Measurements from ENCODE around the gene SYNJ2. TPM values are rescaled to one million over a fixed set of nuclear protein-coding genes. Genes with fewer than 3 reads are reported as not detected.

Gene SYNJ2
- 45.0 and 47.9 TPM in 2 replicates for total RNA-seq (2022)
- percentile 78 among the genes with signal in this experiment for Bru-seq, nascent RNA
- percentile 77 among the genes with signal in this experiment for BruChase-seq, experiment 1, labeled RNA remaining after a 2-hour chase
- BruChase-seq, experiment 2, labeled RNA remaining after a 6-hour chase, result percentile 76 among the genes with signal in this experiment
- long read RNA-seq, full-length matches to known transcripts, result 54 of 110 reads
- long read RNA-seq, partial matches to known transcripts, result 39 of 110 reads
- long read RNA-seq, other reads (novel, unspliced or antisense), result 17 of 110 reads

GRCh38 chr6:157981395-157982101, at the start of gene SYNJ2:
Gene SYNJ2 (plus strand): TSS chr6:157981863. CDS start chr6:157981962, 99 bp downstream.
- BruUV-seq (replicated peaks), result no TSS peak
- Mint-ChIP-seq H3K9me3 (ENCODE audit: unreplicated experiment) (no peaks in the 10 kb centered on the region), H3K27ac (ENCODE audit: unreplicated experiment) (peak within 1 kb of the TSS; percentile 34), H3K4me3 (ENCODE audit: unreplicated experiment) (peak within 1 kb of the TSS; percentile 74), H3K4me1 (ENCODE audit: low read depth, unreplicated experiment) (peaks cover 8% of the 10 kb centered on the region), H3K27me3 (ENCODE audit: insufficient read depth, unreplicated experiment) (no peaks in the 10 kb centered on the region), H3K36me3 (ENCODE audit: insufficient read depth, unreplicated experiment) (peaks cover 15% of the 10 kb centered on the region)
- peak; percentile 86 to 91 for DNase-seq
- Histone ChIP-seq H3K9me3 (no peaks in the 10 kb centered on the region), H3K27me3 (replicated peaks; ENCODE audit: control insufficient read depth, insufficient read depth, low read length) (no peaks in the 10 kb centered on the region), H3K36me3 (ENCODE audit: control insufficient read depth, insufficient read depth, low read length) (no peaks in the 10 kb centered on the region), H3K4me3 (ENCODE audit: low read depth, low read length) (peak within 1 kb of the TSS; percentile 92), H3K4me1 (peaks cover 54% of the 10 kb centered on the region)
- intact Hi-C loops (cut with micrococcal nuclease; ENCODE audit: unreplicated experiment), result loop anchor here (1.0 kb wide), 3 partner anchors 27 to 91 kb away; no protein-coding TSS in a partner anchor
- CTCF ChIA-PET, result interaction anchor here (0.6 to 1.2 kb wide), 4 partner anchors 13 to 252 kb away, joined by 3 to 5 read pairs (median 3); no protein-coding TSS in a partner anchor
- TF ChIP-seq CTCF (IDR thresholded peaks at IDR 0.05; ENCODE audit: insufficient read depth in 1 of 2, low read depth in 1 of 2, low read length in 1 of 2, severe bottlenecking in 1 of 2, unreplicated experiment in 1 of 2), result no peak
- POLR2A ChIA-PET, result interaction anchor here (0.6 to 1.2 kb wide), 3 partner anchors 27 to 91 kb away, joined by 3 to 6 read pairs (median 4); no protein-coding TSS in a partner anchor

- no peaks in the 10 kb centered on the region for H3K9me3 Mint-ChIP-seq (ENCODE audit: unreplicated experiment)
- ChIA-PET CTCF (no interaction called here), POLR2A (no interaction called here)
- peaks cover 48% of the 10 kb centered on the region for H3K36me3 Mint-ChIP-seq (ENCODE audit: insufficient read depth, unreplicated experiment)
- Histone ChIP-seq H3K27me3 (replicated peaks; ENCODE audit: control insufficient read depth, insufficient read depth, low read length) (no peaks in the 10 kb centered on the region), H3K9me3 (no peaks in the 10 kb centered on the region), H3K4me1 (peaks cover 6% of the 10 kb centered on the region; the same call in 1 of the 2 replicates), H3K36me3 (ENCODE audit: control insufficient read depth, insufficient read depth, low read length) (peaks cover 4% of the 10 kb centered on the region), H3K4me3 (ENCODE audit: low read depth, low read length) (no peak overlapping the region)
- no peak overlapping the region for H3K27ac Mint-ChIP-seq (ENCODE audit: unreplicated experiment)
- no peak overlapping the region for H3K4me3 Mint-ChIP-seq (ENCODE audit: unreplicated experiment)
- no peaks in the 10 kb centered on the region for H3K4me1 Mint-ChIP-seq (ENCODE audit: low read depth, unreplicated experiment)
- no peaks in the 10 kb centered on the region for H3K27me3 Mint-ChIP-seq (ENCODE audit: insufficient read depth, unreplicated experiment)
- BruUV-seq (replicated peaks), result no TSS peak
- intact Hi-C loops (cut with micrococcal nuclease; ENCODE audit: unreplicated experiment), result no loop called here
- no peak for TF ChIP-seq CTCF (IDR thresholded peaks at IDR 0.05; ENCODE audit: insufficient read depth in 1 of 2, low read depth in 1 of 2, low read length in 1 of 2, severe bottlenecking in 1 of 2, unreplicated experiment in 1 of 2)
- DNase-seq, result no peak
These were observed 45.9 kb upstream of the SYNJ2 start for GRCh38 chr6:157935786-157936185.

- ChIA-PET CTCF (no interaction called here), POLR2A (no interaction called here)
- no peaks in the 10 kb centered on the region for H3K4me1 Mint-ChIP-seq (ENCODE audit: low read depth, unreplicated experiment)
- intact Hi-C loops (cut with micrococcal nuclease; ENCODE audit: unreplicated experiment), result no loop called here
- H3K4me3 ChIP-seq (ENCODE audit: low read depth, low read length), result no peak overlapping the region
- no peak overlapping the region for H3K27ac Mint-ChIP-seq (ENCODE audit: unreplicated experiment)
- H3K36me3 Mint-ChIP-seq (ENCODE audit: insufficient read depth, unreplicated experiment), result peaks cover 59% of the 10 kb centered on the region
- H3K4me1 ChIP-seq, result peaks cover 6% of the 10 kb centered on the region; the same call in 1 of the 2 replicates
- H3K36me3 ChIP-seq (ENCODE audit: control insufficient read depth, insufficient read depth, low read length), result peaks cover 4% of the 10 kb centered on the region
- no peaks in the 10 kb centered on the region for H3K27me3 Mint-ChIP-seq (ENCODE audit: insufficient read depth, unreplicated experiment)
- no peaks in the 10 kb centered on the region for H3K9me3 ChIP-seq
- no peaks in the 10 kb centered on the region for H3K9me3 Mint-ChIP-seq (ENCODE audit: unreplicated experiment)
- H3K4me3 Mint-ChIP-seq (ENCODE audit: unreplicated experiment), result no peak overlapping the region
- DNase-seq, result no peak
- no TSS peak for BruUV-seq (replicated peaks)
- no peaks in the 10 kb centered on the region for H3K27me3 ChIP-seq (replicated peaks; ENCODE audit: control insufficient read depth, insufficient read depth, low read length)
- TF ChIP-seq CTCF (IDR thresholded peaks at IDR 0.05; ENCODE audit: insufficient read depth in 1 of 2, low read depth in 1 of 2, low read length in 1 of 2, severe bottlenecking in 1 of 2, unreplicated experiment in 1 of 2), result no peak
These were observed 44.3 kb upstream of the SYNJ2 start for GRCh38 chr6:157937318-157937717.
